GDM1 (cell line): ENCODE data around the gene NTSR1.
A peak's percentile ranks its signal among the peaks of the same experiment; 100 is the strongest.

ENCODE experiments used
- DNase-seq: peaks from one replicate; lab custom pipeline; 2025; lab: John Stamatoyannopoulos, UW

NTSR1 gene

DNA sequence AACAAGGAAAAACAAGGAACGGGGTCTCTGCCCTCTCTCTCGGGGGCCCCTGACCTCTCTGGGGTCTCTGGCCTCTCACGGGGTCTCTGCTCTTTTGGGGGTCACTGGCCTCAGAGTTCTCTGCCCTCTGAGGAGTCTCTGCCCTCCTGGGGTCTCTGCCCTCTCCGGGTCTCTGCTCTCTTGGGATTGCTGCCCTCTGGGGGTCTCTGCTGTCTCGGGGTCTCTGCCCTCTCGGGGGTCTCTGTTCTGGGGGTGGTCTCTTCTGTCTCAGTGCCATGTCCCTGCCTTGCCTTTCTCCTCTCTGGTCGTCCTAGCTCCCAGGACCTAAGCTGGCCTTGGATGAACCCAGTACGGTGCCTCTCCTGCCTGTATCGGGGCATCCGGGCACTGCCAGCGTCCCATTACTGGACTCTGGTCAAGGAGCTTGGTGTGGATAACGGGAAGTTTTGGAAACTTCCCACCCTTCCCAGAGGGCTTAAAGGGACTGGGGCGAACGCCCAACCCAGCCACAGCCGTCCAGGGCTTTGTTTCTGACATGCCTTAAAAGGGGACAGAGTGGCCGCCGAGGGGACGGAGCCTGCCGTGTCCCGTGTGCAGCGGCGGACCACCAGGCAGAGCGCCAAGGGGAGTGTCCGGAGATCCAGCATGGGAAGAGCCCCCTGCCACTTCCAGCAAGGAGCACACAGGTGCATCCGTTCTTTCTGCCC is 62.9 kb downstream of the NTSR1 start:
- no peak for DNase-seq

DNA sequence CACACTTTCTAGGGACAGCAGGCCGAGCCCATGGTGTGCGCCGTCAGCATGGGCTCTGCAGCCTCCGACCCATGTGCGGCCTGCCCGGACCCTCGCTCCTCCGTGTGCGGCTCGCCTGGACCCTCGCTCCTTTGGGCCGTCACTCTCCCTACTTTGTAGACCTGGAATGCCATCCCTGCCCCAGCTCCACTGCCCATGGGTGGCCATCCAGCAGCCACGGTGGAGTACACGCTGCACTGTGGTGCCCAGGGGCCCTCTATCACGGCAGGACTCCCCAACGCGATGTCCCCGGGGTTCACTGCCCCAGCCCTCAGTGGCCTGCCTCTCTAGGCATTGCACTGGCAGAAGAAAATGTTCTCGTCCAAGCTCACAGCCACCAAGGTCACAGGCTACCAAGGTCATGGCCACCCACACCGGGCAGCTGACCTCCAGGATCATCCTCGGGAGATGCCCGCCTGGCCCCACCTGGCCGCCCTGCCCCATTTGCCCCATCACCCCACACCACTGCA is 63.5 kb downstream of the NTSR1 start:
- no peak for DNase-seq

DNA sequence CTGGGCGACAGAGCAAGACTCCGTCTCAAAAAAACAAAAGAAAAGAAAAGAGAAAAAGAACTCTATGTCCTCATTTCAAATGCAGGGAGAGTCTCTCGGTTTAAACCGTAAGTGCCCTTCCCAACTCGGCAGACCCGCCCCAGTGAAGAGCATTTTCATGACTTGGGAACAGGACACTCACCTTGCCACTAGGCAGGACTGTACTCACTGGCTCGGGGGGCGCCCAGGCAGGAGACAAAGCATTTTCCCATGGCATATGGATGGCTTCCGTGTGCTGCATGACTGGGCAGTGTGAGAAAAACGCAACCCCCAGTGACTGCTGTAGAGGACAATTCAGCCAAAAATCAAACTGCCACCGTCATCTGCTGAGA is 64.0 kb downstream of the NTSR1 start:
- no peak for DNase-seq

DNA sequence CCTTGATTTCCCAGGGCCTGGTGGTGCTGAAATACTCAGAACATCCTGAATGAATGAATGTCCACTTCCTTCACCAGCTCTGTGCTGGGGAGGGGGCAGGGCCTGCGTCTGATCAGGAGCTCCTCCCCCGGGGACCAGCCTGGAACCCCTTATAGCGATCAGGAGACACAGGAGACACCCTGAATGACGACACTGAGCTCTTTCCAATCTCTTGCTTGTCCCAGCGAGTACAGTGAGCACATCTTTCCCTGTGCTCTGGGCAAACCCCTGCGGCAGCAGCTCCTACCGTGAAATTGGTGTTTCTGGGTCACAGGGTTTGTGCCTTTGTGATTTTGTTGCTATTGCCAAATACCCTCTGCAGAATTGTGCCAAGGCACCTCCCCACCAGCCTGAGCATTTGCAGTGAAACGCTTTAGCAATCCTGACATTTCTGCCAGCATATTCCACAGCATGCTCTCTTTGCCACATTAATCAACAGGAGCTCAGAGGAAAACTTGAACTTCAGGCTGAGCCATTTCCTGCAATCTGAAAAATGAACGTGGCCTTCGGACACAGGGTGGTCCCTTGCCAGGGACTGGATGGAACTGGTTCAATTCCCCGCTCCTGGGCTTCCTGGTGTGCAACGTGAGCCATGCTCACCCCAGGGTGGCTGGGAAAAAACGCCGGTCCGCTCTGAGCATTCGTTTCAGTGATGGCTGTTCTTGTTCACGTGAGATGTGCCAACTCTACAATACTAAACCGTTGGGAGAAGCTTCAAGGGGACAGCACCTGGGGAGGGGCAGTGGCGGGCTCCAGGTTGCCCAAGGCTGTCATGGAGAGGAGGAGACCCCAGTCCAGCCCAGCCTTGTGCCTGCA is 64.6 kb downstream of the NTSR1 start:
- DNase-seq, result no peak

DNA sequence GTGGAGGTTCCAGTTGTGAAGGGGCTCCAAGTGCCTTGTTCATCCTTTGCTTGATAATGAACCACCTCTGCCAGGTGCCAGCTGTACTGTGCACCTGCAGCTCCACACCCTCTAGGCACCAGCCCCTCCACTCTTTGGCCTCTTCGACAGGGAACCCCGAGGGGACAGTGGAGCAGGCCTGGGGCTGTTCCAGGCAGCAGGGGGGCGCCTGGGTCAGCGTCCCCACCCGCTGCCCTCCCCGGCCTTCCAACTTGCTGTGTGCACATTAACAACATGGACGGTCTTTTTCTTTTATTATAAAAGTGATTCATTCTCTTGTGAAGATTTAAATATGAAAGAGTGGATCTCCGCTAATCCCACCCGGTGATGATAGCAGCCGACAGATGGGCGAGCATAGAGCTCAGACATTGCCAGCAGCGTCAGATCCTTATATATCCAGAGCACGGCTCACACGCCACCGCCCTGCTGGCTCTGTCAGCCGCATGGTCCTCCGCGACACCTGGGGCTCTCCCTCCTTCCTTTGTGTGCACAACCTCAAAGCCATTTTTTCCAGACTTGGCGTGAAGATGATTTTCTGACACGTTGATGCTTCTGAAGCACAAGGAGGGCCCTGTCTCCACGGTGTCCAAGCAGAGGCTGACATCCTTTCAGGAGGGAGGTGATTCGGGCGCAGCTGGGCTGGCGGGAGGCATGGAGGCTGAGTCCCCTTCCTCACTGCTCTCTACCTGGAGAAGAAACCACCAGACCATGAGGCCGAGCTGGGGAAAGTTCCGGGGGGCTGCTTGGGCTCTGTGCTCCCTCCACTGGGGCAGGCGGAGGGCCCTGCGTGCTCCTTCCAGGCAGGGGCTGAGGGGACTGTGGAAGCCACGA is 65.4 kb downstream of the NTSR1 start:
- DNase-seq, result no peak

DNA sequence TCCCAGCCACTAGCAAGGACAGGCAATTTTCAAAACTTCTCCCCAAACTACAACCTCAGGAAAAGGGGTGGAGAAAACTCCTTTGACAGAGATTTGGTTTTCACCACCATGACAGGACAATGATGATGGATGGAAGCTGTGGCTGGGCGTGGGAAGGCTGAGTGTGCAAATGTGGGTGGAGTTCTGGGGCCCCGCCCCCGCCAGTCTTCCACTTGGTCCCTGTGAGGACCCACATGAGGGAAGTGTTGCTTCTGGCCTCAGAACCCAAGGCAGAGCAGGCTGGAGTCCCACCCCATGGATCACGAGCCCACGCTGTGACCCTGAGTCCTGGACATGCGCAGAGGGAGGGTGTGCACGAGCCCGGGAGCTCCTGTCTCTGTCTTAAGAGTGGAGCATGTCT is 66.1 kb downstream of the NTSR1 start:
- peak; percentile 44 for DNase-seq

DNA sequence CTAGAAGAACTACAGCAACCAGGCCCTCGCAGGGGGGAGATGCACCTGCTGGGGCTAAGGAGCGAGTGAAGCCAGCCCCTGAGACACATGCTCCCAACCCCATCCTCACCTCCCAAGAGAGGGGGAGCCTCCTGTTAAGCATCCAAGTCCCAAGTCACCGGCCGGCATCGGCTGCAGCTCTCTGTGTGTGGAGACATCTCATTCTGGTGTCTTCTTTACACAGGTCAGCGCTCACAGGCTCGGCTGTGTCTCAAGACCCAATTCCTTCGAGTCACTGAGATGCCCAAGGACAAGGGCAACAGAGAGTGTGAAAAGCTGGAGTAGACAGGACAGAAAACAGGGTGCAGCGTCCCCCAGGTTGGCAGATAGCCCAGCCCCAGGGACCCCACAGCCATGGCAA is 66.6 kb downstream of the NTSR1 start:
- no peak for DNase-seq

DNA sequence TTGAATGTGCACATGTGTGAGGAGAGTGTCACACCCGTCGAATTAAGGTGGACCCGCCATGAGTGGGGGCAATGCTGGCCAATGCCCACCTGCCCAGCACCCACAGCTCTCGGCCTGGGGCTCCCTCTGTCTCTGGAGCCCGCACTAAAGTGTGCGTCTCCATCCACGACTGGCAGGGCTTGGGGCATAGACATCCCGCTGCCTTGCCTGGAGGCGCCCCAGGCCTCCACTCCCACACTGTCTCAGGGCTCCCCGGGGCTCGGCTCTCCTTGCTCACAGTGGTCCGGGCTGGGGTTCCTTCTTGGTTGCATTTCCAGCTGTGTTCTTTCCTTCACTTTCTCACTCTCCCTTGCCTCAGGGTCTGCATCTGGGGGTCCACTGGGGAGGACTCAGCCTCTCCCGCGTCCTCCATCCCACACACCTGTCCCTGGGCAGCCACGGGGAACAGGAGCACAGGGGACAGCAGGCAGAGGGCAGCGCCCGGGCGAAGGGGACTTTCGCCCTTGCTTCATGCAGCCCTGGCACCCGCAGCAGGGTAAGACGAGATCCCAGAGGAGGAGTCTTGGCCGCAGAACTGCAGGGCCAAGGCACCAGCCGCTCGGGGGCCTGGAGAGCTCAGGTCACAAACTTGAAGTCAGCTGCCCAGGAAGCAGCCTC is 67.5 kb downstream of the NTSR1 start:
- DNase-seq, result no peak

DNA sequence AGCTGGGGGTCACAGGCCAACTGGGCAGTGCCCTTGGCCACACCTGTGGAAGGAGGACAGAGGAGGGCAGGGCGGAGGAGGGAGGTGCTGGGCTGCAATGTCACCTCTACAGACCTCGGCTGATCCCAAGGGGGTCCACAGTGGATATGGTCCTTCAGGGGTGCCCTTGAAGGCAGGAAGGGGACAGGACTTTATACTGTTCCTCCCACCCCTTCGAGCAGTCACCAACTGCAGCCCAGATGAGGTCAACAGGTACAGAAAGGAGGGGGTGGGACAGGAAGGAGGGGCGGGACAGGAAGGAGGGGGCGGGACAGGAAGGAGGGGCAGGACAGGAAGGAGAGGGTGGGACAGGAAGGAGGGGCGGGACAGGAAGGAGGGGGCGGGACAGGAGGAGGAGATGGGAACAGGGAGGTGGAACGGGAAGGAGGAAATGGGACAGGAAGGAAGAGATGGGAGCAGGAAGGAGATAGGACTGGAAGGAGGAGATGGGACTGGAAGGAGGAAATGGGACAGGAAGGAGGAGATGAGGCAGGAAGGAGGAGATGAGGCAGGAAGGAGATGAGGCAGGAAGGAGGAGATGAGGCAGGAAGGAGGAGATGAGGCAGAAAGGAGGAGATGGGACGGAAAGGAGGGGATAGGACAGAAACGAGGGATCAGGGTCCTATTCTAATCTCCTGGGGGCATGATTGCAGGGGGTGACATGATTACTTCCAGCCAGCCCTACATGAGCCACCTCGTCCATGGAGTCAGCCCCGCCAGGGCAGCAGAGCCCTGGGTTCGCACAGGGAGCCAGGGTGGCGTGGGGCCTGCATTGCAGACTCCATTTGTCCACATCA is 68.3 kb downstream of the NTSR1 start:
- DNase-seq, result no peak

DNA sequence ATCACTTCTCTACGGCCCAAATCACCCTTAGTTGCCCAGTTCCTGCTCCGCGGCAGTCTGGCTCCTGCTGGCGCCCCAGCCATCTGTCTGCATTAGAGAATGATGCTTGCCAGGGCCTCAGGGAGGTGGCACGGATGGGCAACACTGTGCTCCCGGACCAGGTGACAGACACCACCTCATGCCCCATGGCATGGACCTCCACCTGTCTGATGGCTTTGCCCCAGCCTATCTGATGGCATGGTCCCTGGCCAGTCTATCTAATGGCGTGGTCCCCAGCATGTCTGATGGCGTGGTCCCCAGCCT is 68.8 kb downstream of the NTSR1 start:
- no peak for DNase-seq

DNA sequence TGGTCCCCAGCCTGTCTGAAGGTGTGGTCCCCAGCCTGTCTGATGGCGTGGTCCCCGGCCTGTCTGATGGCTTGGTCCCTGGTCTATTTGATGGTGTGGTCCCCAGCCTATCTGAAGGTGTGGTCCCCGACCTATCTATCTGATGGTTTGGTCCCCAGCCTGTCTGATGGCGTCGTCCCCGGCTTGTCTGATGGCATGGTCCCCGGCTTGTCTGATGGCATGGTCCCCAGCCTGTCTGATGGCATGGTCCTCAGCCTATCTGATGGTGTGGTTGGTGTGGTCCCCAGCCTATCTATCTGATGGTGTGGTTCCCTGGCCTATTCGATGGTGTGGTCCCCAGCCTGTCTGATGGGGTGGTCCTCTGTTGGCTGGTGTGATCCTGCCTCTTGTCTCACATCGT is 69.4 kb downstream of the NTSR1 start:
- no peak for DNase-seq

DNA sequence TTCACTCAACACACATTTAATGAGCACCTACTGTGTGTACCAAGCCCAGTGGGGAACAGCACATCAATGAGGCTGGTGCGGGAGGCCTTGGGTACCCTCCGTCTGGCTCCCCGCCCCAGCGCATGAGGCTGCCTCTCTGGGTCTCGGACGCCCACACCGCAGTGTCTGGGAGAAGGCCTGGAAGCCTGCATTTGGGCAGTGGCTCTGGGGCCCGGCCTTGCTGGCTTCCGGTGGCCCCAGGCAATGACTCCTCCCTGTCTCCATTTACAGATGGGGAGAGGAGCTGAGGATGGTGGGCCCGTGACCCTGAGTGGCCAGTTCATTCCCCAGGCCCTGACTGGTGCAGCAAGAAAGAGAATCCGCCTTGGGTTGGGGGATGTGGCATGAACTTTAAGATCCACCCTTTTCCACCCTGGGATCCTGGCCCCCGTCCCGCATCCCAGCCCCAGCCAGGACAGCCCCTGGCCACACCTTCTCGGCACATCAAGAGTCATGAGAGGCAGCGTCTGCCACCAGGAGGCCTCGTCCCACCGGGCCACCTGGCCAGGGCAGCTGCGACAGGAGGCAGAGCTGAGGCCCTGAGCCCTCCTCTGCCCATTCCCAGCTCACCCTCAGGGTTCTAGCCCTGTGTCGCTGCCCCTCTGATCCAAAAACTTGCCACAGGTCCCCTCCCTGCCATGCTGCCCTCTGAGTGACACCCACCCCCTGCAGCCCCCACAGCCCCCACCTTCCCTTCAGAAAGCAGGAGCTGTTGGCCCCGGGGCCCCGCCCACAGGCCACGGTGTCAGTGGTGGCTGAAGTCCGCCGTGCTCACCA is 70.2 kb downstream of the NTSR1 start:
- no peak for DNase-seq

DNA sequence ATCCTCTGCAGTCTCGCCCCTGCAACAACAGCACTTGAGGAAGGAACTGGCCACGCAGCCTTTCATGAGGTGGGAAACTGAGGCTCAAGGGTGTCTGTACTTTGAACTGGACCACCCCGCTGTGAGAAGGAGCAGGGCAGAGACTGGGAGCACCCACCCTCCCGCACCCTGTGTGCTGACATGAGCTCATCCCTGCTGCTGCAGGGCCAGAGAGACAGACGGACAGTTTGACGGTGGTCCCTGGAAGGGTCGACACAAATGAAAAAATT is 70.7 kb downstream of the NTSR1 start:
- no peak for DNase-seq

DNA sequence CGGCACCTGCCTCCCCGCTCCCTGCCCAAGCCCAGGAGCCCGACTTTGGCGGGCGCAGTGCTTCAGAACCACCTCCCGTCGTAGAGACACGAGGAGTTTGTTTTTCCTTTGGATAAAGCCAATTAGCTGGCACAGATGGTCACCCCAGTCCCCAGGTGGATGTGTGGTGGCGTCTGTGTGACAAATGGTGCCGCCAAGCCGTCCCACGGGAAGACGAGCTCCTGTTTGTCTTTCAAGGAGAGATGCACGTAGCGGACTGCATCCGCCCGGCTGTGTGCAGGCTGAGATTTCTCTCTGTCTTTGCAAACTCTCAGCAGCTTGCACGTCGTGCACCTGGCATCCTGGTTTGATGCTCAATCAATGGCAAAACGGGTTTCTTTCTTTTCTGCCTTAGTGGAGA is 71.6 kb downstream of the NTSR1 start:
- DNase-seq, result no peak

DNA sequence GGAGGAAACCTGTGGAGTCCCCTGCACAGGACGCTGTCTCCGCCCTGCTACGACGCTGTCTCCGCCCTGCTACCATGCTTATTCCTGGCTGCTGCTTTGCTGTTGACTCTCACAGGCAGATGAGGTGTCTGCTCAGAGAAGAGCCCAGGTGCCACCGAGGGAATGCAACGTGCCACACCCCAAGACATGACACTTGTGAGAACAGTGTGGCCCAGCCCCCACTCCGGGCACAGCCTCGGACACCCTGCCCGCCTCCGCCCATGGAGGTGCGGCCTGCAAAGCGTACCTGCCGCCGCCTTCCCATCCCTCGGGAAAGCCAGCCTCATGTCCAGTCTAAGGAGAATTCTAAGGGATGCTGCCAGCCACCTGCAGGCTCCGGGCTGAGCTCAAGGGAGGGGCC is 72.1 kb downstream of the NTSR1 start:
- DNase-seq, result no peak

DNA sequence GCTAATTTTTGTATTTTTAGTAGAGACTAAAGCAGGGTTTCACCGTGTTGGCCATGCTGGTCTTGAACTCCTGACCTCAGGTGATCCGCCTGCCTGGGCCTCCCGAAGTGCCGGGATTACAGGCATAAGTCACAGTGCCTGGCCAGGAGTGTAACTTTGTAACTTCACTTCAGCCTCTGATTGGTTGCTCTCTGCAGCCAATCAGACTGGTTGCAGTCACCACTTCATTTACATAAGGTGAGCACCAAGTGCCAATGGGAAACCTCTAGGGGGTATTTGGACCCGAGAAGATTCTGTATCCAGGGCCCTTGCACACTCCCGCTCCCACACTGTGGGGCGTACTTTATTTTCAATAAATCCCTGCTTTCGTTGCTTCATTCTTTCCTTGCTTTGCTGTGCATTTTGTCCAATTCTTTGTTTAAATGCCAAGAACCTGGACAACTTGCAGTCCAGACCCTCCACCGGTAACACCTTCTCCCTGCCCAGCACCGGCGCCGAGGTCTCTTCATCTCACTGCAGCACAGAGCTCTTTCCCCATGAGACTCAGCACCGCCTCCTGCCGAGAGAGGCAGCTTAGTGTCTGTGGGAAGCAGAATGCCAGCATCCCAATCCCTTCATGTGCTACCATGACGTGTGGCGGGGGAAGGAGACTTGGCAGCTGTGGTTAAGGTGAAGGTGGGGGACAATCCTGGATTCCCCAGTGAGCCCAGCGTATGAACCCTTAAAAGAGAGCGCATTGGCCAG is 73.7 kb downstream of the NTSR1 start:
- no peak for DNase-seq

DNA sequence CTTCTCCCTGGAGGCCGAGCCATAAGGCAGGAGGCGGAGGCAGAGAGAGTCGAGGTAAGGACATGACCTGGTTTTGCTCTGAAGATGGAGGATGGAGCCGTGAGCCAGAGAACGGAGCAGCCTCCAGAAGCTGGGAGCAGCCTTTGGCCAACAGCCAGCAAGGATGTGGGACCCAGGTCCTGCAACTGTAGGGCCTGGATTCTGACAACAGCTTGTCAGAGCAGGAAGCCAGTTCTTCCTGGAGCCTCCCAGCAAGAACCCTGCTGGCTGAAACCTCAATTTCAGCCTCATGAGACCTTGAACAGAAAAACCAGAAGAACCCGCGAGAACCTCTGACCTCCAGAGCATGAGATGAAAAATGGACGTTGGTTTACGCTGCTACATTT is 74.2 kb downstream of the NTSR1 start:
- peak; percentile 78 for DNase-seq

DNA sequence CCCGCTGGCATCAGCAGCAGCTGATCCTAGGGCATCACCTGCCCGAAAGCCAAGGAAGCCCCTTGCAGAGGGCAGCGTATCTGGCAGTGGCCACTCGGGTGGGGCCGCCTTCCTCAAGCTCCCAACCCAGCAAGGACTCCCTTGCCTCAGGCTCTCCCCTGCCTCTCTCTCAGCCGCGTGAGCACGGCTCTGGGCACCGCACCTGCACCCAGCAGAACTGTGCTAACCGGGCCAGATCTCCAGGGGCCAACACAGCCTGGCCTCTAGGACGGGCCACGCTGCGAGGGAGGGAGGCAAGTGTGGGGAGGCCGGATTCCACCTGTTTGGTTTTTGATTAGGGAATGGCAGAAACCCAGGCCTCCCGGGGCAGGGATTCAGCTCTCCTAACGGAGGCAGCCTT is 75.9 kb downstream of the NTSR1 start:
- DNase-seq, result no peak

DNA sequence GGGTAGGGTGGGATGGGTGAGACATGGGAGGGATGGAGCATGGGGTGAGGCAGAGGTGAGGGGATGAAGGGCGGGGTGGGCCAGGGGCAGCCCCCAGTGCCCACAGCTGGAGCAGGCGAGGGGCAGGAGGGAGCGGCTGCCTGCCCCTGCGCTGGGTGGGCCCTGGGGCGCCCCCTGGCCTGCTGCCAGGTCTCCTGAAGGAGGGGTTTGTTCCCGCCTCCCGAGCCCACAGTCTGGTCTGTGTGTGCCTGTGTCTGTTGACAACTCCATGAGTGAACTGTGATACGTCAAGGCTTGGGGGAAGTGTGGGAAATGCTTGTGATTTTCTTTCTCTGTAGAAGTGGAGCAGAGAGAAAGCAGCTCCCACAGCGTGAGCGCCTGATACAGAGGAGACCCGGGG is 76.8 kb downstream of the NTSR1 start:
- DNase-seq, result no peak

DNA sequence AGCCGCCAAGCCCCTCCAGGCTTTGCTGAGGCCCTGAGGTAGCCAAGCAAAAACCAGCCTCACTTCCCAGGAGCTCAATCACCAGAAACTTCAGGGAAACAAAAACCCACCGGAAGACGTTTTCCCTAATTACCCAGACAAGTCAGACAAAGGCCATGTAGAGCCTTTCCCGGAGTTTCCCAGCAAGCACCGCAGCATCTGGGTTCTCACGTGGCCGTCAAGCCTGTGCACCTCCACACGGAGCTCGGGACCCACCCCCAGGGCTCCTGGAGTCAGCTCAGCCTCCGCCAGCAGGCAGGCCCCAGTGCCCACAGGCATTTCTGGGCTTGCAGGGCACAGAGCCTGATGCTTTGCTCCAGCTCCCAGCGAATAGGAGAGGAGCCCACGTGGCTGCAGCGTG is 77.5 kb downstream of the NTSR1 start:
- no peak for DNase-seq
